Nucleus accumbens (tissue), 56 donors: ENCODE data around the gene SORBS2.

ENCODE experiments used
- DNase-seq, 56 donors: peaks; one replicate each; lab custom pipeline; 2025; lab: John Stamatoyannopoulos, UW

Gene SORBS2

DNA sequence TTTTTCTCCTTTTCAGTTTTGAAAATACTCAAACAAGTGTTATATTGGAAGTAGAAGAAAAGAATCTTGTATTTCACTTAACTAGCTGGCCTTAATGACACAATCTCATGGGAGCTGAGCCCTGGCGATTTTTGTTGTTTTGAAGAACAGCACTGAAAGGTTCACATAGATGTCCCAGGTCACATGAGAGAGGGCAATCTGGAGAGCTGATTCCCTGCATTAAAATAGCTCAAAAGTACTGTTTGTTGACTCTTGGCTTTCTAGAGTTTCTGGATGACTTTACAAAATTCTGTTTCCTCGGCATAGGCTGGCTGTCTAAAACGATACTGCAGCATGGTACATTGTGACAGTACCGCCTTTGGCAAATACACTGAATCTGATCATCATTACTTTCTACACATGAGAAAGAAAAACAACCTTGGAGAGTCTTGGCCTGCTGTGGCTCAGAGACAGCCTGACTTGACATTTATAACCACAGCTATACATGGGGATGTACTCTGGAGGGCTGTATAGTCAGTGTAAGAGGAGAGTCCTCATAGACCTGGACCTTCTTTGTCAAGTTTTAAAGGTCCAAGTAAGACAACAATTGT, 156.9 kb downstream of the SORBS2 start:
- DNase-seq: no peak

DNA sequence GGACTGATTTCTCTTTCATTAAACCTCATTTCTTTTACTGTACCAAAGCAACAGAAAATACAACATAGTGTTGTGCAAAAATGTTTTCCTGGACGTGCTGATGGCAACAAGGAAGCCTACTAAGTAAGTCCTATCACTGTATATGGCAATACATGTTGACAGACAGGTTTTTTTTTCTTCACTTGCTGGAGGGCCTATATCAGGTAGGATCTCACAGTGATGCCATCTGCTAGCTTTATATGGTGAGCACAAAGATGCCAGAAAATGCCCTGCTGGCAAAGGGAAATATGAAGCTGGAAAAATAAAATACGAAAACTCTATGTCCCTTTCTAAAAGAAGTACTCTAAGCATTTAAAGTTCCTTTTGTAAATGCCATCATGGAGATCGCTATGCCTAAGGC, 157.7 kb downstream of the SORBS2 start:
- DNase-seq: no peak

DNA sequence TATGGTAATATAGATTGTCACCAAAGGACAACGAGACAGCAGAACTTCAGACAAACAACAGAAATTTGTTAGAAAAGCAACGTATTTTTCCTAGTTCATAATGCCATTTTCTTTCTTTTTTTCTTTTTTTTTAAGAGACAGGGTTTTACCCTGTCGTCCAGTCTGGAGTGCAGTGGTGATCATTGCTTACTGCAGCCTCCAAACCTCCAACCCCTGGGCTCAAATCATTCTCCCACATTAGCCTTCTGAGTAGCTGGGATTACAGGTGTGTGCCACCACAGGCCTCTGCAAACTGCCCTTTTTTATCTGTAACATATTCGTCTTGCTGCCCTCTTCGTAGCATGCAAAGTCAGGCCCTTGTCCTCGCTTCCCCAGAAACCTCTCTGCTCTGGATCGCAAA, 160.1 kb downstream of the SORBS2 start:
- DNase-seq: no peak

DNA sequence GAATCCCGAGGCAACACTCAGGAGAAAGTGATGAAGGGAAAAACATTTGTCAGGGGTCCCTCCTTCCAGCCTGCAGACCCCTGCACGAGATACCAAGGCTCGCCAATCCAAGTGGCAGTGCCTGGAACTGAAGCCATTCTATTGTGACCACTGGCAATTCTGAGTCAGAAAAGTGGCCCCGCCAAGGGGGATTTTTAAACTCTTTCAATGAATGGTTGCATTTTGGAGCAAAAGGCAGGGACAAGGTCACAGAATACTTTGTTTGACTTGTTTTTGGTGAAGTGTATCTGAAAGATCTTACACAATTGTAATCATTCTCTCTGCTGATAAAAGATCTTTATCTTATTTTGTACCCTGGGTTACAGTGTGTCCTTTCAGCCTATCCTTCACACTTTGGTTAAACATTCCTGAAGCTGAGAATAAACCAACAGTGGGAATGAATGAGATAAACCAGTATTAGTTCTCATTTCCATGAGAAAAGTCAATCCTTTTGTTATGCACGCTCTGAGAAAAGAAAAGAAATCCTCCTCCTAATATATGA, 160.8 kb downstream of the SORBS2 start:
- no peak for DNase-seq

DNA sequence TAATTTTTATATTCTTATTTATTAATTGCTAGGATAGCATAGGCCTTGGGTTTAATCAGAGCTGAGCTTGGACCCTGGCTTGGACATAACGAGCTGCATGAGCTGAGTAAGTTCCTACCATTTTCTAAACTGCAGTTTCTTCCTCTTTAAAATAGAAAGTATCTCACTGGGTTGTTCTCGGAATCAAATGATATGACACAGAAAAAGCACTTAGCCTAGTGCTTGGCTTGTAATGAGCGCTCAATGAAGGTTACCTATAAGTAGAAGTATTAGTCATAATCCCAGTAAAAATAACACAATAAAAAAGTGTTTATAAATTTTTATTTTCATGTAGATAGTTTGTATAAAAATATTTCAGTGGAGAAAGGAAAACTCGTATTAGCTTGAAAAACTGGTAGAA, 163.4 kb downstream of the SORBS2 start:
- DNase-seq: no peak

DNA sequence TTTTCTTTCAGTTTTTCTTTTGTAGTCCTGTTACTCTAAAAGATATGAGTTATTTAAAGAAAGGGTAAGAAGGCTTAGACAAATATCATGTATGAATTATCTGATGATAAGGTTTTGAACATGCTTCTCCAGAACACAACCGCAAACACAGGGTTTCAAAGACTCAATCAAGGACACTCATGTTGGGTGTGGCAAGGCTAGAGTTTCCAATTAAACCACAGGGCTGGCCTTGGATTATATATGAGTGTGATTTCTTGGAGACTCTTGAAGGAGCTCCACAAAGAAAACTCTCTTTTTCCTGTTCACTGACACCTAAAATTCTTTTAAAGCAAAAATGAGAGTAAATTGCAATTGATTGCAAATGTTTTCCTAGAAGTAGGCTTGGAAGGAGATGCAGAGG, 166.6 kb downstream of the SORBS2 start:
- no peak for DNase-seq

DNA sequence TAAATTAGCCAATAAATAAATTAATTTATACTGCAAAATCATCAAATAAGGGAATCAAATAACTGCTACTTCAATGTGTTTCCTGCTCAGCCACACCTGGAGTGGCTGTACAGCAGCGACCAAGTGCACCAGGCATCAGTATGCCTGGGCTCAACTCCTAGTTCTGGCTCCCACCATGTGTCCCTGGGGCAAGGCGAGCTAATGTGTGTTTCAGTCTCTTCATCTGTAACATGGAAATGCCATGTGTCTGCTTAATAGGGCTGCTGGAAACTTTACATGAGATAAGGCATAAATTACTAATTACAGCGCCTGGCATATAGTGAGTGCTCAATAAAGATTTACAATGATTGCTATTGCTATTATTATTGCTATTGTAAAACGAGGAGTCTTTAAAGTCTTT, 167.6 kb downstream of the SORBS2 start:
- no peak for DNase-seq

DNA sequence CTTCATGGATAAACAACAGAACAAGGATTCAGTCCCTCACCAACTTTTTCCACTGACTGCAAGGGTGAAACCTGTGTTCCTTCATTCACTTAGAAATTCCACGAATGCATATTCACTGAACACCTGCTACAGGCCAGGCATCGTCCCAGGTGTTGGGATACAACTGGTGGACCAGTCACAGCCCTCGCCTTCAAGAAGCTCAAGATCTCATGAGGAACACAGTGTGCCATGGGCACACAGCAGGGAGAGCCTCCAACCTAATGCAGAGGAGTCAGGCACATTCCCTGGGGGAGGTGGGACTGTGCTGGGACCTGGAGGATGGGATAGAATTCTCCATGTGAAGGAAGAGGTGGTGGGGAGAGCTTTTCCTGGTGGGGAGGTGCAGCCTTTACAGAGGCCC, 169.1 kb downstream of the SORBS2 start:
- DNase-seq: no peak

DNA sequence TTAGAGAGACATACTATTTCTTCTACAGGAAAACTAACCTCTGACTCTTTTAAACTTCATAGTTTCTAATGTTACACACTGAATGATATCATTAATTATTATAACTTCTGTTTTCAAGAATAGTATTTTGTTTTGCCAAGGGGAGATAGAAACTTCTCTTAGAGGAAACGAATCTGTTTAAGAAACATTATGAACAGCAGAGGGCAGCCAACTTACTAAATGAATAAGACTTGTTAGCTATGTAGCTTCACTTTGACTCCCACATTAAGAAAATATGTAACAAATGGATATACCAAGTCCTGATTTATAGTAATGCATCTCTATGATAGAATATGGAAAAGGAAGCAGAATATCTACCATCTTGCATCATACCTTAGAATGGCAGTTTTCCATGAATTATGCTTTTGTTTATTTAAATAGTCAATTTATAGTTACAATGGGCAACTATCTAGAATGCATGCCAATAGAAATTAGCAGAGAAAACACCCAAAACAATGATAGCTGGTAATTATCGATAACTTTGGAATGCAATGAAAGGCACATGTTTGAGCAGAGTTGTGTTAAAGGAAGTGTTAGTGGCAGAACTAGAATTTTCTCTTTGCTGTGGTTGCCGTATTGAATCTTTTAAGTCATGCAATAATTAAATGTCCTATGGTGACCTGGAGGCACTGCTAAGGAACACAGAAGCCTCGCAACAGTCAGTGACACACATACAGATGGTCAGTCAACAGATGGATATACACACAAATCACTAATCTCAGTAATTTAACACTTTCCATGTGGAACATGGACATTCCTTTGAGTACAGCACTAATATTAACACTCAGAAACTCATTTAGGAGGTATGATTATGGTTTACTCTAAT, 171.0 kb downstream of the SORBS2 start:
- peak in 1 of 56 donors; percentile 16 for DNase-seq

DNA sequence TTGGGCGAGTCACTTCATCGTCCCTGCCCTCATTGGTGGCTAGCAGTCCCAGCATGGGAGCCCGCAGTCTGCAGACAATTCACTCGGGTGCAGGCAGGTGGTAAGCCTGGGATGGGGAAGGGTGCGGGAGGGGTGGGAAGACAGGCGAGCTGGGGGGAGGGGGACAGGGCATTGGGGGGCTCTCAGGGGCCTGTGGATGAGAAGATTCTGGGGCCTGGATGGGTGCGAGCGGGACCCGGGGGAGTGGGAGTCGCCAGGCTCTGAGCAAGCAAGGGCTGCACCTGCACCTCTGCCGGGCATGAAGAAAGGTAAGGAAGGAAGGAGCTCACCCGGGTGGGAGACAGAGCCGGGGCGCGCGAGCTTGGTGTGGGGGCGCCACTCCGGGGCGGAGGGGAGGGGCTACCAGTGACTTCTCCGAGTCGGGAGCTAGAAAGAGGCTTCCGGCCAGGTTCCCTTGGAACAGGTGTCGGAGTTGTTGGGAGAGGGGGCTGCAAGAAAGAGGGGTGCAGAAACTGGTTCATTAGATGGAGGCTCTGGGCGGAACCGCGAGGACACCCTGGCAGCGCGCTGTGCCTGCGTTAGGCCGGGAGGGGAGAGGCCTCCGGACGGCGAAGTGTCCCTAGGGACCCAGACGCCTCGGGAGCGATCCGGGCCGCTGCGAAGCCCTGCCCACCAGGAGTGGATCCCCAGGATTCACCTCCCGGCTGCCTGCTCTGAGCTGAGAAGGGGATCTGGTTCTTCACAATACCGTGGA, 173.3 kb downstream of the SORBS2 start:
- no peak for DNase-seq

DNA sequence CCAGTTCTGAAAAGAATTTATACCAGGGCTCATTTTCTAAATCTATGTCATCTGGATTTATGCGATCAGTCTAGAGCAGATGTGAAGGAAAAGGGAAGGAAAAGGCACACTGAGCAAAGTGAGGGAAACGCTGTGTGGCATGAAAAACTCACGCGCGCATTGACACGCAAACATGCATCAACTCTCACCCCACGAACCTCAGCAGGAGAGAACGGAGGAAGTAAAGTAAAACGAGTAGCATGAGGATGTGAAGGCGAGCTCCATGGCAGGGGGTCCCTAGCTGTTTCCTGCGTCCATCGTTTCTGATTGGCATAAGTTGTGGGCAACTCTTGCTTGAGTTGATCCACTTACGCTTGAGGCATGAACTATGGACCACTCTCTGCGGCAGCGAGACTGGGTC, 173.9 kb downstream of the SORBS2 start:
- no peak for DNase-seq

DNA sequence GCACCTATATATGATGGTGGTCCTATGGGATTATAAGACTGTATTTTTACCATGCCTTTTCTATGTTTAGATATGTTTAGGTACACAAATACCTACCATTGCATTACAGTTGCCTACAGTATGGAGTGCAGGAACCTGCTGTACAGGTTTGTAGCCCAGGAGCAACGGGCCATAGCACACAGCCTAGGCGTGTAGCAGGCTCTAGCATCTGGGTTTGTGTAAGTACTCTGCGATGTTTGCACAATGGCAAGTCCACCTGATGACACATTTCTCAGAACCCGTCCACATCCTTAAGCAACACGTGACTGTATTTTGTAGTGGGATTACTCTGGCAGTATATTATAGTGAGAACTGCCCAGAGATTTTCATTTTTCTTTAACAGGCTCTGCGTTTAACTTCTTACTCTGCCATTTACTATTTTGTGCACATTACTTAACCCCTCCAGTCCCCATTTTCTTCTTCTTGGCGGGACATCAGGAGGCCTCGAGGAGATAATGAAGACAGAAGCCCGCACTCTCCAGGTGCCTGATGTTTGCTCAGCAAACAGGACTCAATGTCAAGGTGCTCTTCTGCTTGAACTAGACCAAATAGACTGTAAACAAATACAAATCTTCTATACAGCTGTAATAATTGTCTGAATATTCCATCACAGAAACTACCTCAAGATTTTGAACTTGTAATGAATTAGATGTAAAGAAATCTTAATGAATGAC, 174.7 kb downstream of the SORBS2 start:
- DNase-seq: no peak

DNA sequence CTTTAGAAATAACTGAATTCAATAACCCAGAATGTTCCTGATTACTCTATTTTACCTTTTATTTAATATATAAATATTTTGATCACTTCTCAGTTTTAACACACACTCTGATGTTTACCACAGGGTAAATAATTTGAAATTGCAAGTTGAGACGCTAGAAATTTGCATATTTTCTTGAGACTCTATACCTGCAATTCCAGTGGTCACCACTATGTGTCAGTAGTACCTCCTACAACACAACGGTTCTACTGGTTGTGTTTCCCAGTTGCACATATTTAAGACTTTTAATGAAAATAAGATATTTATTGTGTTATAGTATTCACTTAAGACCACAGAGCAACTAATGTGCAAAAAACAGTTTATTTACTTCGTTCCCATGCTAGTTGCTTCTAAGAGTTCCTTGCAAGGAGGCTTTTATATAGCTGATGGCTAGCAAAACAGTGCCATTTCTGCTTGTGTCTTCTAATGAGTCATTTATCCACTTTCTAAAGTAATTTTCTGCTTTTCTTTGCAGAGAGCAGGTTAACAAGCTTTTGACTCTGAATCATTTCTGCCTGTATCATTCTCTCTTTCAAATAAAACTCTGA, 177.8 kb downstream of the SORBS2 start:
- no peak for DNase-seq

DNA sequence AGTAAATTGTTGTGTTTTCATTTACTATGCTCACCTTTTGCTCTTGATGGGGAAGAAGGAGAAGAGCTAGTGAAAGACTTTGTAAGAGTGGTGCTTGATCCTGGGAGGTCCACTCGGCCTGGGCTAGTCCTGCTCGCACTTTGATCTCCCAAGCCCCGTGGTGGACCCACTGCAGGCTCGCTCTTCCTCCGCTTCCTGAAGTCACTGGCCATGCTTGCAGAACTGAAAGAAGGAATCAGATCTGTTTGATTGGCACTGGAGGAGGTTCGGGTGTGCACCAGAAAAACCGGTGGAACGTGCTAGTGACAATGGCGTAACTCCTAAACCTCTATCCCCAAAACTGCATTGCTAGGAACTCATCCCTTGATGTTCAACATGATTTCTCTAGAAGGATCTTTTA, 185.2 kb downstream of the SORBS2 start:
- no peak for DNase-seq

DNA sequence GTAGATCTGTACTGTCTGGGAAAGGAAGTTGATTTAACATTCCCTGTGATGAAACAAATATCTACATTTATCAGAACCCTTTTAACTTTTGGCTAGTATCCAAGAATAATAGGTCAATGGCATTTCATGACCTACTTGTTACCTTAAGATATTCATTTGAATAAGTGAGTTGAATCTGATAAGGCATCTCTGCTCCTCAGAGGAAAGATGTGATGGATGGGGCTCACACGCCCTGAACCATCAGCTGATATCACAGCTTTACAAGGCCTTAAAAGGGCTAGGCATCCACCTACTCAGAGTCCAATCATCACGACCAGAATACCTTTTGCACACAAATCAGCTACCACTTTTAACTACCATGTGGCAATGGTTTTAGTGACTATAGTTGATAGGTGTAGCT, 186.5 kb downstream of the SORBS2 start:
- no peak for DNase-seq

DNA sequence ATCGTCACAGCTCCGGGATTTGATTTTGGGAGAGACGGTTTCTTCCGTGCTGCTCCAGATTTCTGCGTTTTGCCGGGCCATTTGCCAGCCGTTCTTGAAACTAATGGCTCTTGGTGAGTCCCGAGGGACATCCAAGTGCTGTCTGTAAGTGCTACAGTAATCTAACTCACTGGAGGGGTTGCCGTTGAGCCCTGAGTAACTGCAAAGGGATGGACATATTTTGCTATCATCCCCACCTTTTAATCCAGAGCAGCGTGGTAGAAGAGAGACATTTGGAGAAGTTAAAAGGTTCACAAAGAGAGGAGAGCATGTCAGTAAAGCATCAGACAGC, 187.8 kb downstream of the SORBS2 start:
- DNase-seq: no peak

DNA sequence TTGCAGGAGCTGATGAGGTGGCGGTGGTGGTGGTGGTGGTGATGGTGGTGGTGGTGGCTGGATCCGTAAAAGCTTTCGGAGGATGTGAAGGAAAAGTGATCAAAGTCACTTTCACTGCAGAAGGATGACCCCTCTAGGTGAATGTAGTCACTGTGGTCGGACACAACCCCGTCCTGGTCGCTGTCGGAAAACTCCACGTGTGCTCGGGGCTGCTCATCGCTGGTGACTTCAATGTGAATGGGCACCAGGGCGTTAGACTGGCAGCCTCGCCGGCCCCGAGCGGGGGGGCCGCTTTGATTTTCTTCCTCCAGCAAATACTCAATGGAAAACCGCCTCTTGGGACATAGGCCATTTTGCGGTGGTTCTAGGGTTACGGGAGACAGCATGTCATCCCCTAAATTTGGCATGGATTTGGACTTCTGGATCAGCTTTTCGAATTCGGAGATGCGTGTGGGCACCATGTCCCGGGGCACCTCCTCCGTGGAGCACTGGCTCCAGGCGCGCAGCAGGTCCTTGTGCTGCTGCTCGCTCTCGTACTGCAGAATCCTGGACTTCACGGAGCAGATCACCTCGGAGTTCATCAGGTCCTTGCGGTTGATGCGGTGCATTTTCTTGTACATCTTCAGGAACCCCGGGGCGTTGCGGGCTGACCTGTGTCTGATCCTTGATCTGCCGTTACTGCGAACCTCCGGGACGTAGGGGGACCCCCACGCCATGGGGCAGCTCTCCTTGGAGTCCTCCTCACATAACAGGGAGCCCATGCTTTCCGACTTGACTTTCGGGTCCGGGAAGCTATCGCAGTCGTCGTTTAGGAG, 188.3 kb downstream of the SORBS2 start:
- DNase-seq: no peak

DNA sequence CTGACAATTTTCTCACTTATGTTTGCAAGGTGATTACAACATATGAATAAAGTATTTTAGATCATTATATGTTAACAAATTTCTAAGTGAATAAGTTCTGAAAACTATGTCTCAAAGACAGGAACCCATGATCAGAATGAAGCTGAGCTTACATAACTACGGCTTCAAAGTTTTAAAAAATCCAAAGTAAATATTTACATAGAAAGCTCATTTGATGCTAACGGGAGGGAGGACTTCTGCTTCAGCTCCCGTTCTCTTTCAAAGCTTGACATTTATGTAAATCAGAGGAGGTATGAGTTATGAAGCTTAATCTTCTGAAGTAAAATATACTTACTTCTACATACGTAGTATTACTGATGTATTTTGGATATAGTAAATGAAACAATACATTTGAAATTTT, 203.8 kb downstream of the SORBS2 start:
- DNase-seq: no peak

DNA sequence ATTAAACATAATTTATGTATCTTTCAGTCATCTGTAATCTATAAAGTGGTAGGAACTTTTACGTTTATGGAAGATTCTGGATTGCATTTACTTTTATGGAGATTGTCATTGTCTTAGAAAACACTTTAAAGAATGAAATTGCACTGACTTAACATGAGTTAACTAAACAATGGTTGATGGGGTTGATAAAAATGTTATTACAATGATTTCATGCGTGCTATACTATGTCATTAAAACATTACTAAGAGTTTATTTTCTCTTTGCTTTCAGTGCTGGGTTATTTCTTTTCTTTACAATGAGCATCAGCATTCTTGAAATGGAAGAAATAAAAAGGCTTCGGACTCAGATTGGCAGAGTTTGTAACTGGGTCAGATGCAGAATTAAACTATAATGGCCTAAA, 209.6 kb downstream of the SORBS2 start:
- no peak for DNase-seq
